ENCODE data around the gene TMEM259. TPM values are rescaled to one million over a fixed set of nuclear protein-coding genes. Genes with fewer than 3 reads are reported as not detected.

Gene TMEM259
- total and polyA plus RNA-seq, 2 of the 13 experiments (the other 11 are each of a cell fraction or from before 2014, with no cell fraction given): 64.7 to 164 TPM

GRCh38 chr19:971795-972194 lies 49.1 kb downstream of the TMEM259 start (continued):
- no peak for TF ChIP-seq BORCS8-MEF2B (CRISPR knock-in tag; IDR thresholded peaks at IDR 0.05)
- no peak for TF ChIP-seq ZNF317 (CRISPR knock-in tag; IDR thresholded peaks at IDR 0.05)
- TF ChIP-seq MAFF (IDR thresholded peaks at IDR 0.05; ENCODE audit: low read depth, low read length): no peak
- TF ChIP-seq ZNF275 (CRISPR knock-in tag; IDR thresholded peaks at IDR 0.05; ENCODE audit: borderline replicate concordance): no peak
- no peak for TF ChIP-seq PITX1 (CRISPR knock-in tag; IDR thresholded peaks at IDR 0.05)
- no peak for TF ChIP-seq ZNF354B (CRISPR knock-in tag; IDR thresholded peaks at IDR 0.05)
- no peak for TF ChIP-seq GMEB1 (CRISPR knock-in tag; IDR thresholded peaks at IDR 0.05; ENCODE audit: borderline replicate concordance)
- no peak for TF ChIP-seq SOX13 (IDR thresholded peaks at IDR 0.05)
- no peak for TF ChIP-seq SOX13 (CRISPR knock-in tag; conservative IDR thresholded peaks at IDR 0.05 in 1 of 2, IDR thresholded peaks at IDR 0.05 in 1 of 2)
- TF ChIP-seq ZNF530 (CRISPR knock-in tag; IDR thresholded peaks at IDR 0.05; ENCODE audit: low read depth): no peak
- TF ChIP-seq ZNF318 (CRISPR knock-in tag; IDR thresholded peaks at IDR 0.05): no peak

Measured in HepG2 (cell line).